Stomach (tissue), 19 donors: ENCODE results near the gene IQCN. TPM values are rescaled to one million over a fixed set of nuclear protein-coding genes. Genes with fewer than 3 reads are reported as not detected.

ENCODE experiments used
- DNase-seq, 2 donors: peaks; one replicate each; pipeline versions ENCODE4 v3.0.0 to v3.0.0-alpha.2; 2013 to 2019
- H3K27ac ChIP-seq, 5 donors: fragments of 200-600 bp in 4 of 5; sonication (generic) in 4 of 5; one replicate each; pipeline ENCODE4 v1.5.1; 2013 to 2019; ENCODE audit warnings: mild to moderate bottlenecking in 1 of 5, moderate library complexity in 1 of 5
- H3K27me3 ChIP-seq, 3 donors: fragments of 200-600 bp; sonication (generic); one replicate each; pipeline ENCODE4 v1.5.1; 2017 to 2019; ENCODE audit warnings: mixed run types in 1 of 3
- H3K36me3 ChIP-seq, 4 donors: fragments of 200-600 bp; sonication (generic); 1 replicate in 3 of 4; 2 replicates in 1 of 4; pipeline ENCODE4 v1.5.1; 2016 to 2019
- H3K4me1 ChIP-seq, 4 donors: fragments of 200-600 bp; sonication (generic); one replicate each; pipeline ENCODE4 v1.5.1; 2016 to 2019
- H3K4me3 ChIP-seq, 4 donors: fragments of 200-600 bp; sonication (generic) in 3 of 4; one replicate each; pipeline ENCODE4 v1.5.1; 2016 to 2019; ENCODE audit warnings: mild to moderate bottlenecking in 1 of 4
- H3K9me3 ChIP-seq, 4 donors: fragments of 200-600 bp; sonication (generic); one replicate each; pipeline ENCODE4 v1.5.1; 2016 to 2019
- CTCF ChIP-seq, 7 experiments: fragments of 450-650 bp in 4 of 7; fragments of 200-600 bp in 3 of 7; sonication (generic) in 3 of 7; IDR thresholded peaks; one replicate each; pipeline ENCODE4 v1.5.1; 2016 to 2019; ENCODE audit warnings: antibody characterized with exemption in 7 of 7, control low read depth in 2 of 7, mild to moderate bottlenecking in 1 of 7
- EP300 ChIP-seq: sonication (generic); formaldehyde crosslinking; IDR thresholded peaks from one replicate; pipeline ENCODE4 v1.6.1; 2017; ENCODE audit warnings: antibody characterized with exemption
- POLR2A ChIP-seq, 4 donors: fragments of 450-650 bp; IDR thresholded peaks; one replicate each; pipeline ENCODE4 v1.6.1; 2016; ENCODE audit warnings: antibody characterized with exemption in 4 of 4, control low read depth in 2 of 4, mild to moderate bottlenecking in 1 of 4, moderate library complexity in 1 of 4
- POLR2AphosphoS5 ChIP-seq, 3 donors: sonication (generic); formaldehyde crosslinking; IDR thresholded peaks; one replicate each; pipeline ENCODE4 v1.6.1; 2016; ENCODE audit warnings: antibody characterized with exemption in 3 of 3
- WGBS, 5 donors: extraction: QIAGEN DNeasy Blood & Tissue Kit in 3 of 5; methylation state at CpG; one replicate each; pipeline versions ENCODE4 v1.1.5 to v1.1.7; 2013 to 2018; 5-methylcytosine and 5-hydroxymethylcytosine counted together
- intact Hi-C: fragments of 100-400 bp; cut with DNase I; formaldehyde crosslinking; loops from one replicate; pipeline ENCODE4 v1.15.1; 2023; ENCODE audit warnings: low total_unique reads
- long read RNA-seq, 10 donors: transcript quantifications; one replicate each; lab custom pipeline, GENCODE V29; 2026
- polyA plus RNA-seq, 3 donors: library from polyadenylated mRNA; stranded (reverse); fragments of 200-250 nt; gene quantifications; one replicate each; pipeline ENCODE4 v1.2.3, GENCODE V29; 2013
- total RNA-seq, 5 donors: library from RNA; depleted of rRNA; stranded (reverse); fragments of >200 nt; gene quantifications; one replicate each; pipeline versions ENCODE4 v1.1.0 to v1.2.3, GENCODE V29; 2014 to 2016
- donor health status: healthy with polysubstance abuse.
- donor health status: Bipolar disorder and iron deficiency.
- donor health status: healthy.

IQCN gene
- 10 to 100 TPM in 1 of 5 donors, 1 to 10 TPM in 3, not detected in 1; 2.4 to 35.7 (median 4.0) TPM for total RNA-seq
- polyA plus RNA-seq, result 1 to 10 TPM; 1.4 to 2.7 (median 2.6) TPM
- long read RNA-seq, donor 1, result 0 reads
- long read RNA-seq, donor 2, full-length matches to known transcripts, result 3 of 3 reads
- long read RNA-seq, donor 2, partial matches to known transcripts, result 0 of 3 reads
- long read RNA-seq, donor 2, other reads (novel, unspliced or antisense), result 0 of 3 reads
- long read RNA-seq, donor 3, full-length matches to known transcripts, result 1 of 1 reads
- long read RNA-seq, donor 3, partial matches to known transcripts, result 0 of 1 reads
- long read RNA-seq, donor 3, other reads (novel, unspliced or antisense), result 0 of 1 reads
- long read RNA-seq, donor 4, result 0 reads
- long read RNA-seq, donor 5, full-length matches to known transcripts, result 7 of 7 reads
- long read RNA-seq, donor 5, partial matches to known transcripts, result 0 of 7 reads
- long read RNA-seq, donor 5, other reads (novel, unspliced or antisense), result 0 of 7 reads
- long read RNA-seq, donor 6, full-length matches to known transcripts, result 7 of 7 reads
- long read RNA-seq, donor 6, partial matches to known transcripts, result 0 of 7 reads
- long read RNA-seq, donor 6, other reads (novel, unspliced or antisense), result 0 of 7 reads
- long read RNA-seq, donor 7, full-length matches to known transcripts, result 8 of 8 reads
- long read RNA-seq, donor 7, partial matches to known transcripts, result 0 of 8 reads
- long read RNA-seq, donor 7, other reads (novel, unspliced or antisense), result 0 of 8 reads
- long read RNA-seq, donor 8, full-length matches to known transcripts, result 6 of 6 reads
- long read RNA-seq, donor 8, partial matches to known transcripts, result 0 of 6 reads
- long read RNA-seq, donor 8, other reads (novel, unspliced or antisense), result 0 of 6 reads
- long read RNA-seq, donor 9, full-length matches to known transcripts, result 2 of 2 reads
- long read RNA-seq, donor 9, partial matches to known transcripts, result 0 of 2 reads
- long read RNA-seq, donor 9, other reads (novel, unspliced or antisense), result 0 of 2 reads
- long read RNA-seq, donor 10, full-length matches to known transcripts, result 1 of 1 reads
- long read RNA-seq, donor 10, partial matches to known transcripts, result 0 of 1 reads
- long read RNA-seq, donor 10, other reads (novel, unspliced or antisense), result 0 of 1 reads

GRCh38 chr19:18274219-18274780, at the start of gene IQCN:
Gene IQCN, minus strand, starts transcription at chr19:18274452. Its CDS starts 4,974 bp downstream, at chr19:18269478.
- H3K4me1 ChIP-seq, result peaks cover 55 to 73% (median 58%) of the 10 kb centered on the region in 4 donors
- peak; percentile 50 to 78 for DNase-seq
- H3K27ac ChIP-seq, result peak within 1 kb of the TSS; percentile 43 to 85 (median 80)
- intact Hi-C loops, result no loop called here
- no peaks in the 10 kb centered on the region for H3K27me3 ChIP-seq
- 65 to 78% (median 70%) methylated on average over 8 to 9 of the region's 9 CpGs for WGBS, 5 donors
- peaks cover 8 to 37% (median 21%) of the 10 kb centered on the region in 4 donors for H3K36me3 ChIP-seq
- peak within 1 kb of the TSS in 2 of 4 donors; percentile 10 to 25 for H3K4me3 ChIP-seq
- no peaks in the 10 kb centered on the region for H3K9me3 ChIP-seq
- TF ChIP-seq POLR2AphosphoS5 (IDR thresholded peaks at IDR 0.05), result peak in 1 of 3 donors; percentile 33
- no peak for TF ChIP-seq CTCF (IDR thresholded peaks at IDR 0.05)

- Histone ChIP-seq H3K4me1 (peaks cover 58 to 62% (median 59%) of the 10 kb centered on the region in 4 donors), H3K36me3 (no peaks in the 10 kb centered on the region), H3K27me3 (no peaks in the 10 kb centered on the region), H3K27ac (peak within 1 kb of the TSS; percentile 90 to 95 (median 94)), H3K9me3 (no peaks in the 10 kb centered on the region), H3K4me3 (peak within 1 kb of the TSS; percentile 60 to 86 (median 75))
- peak; percentile 99 to 100 for DNase-seq
- WGBS, 5 donors, result 0 to 1% (median 0%) methylated on average over 42 to 75 of the region's 75 CpGs
- no peak for TF ChIP-seq EP300
- peak; percentile 90 to 97 (median 93) for TF ChIP-seq POLR2AphosphoS5 (IDR thresholded peaks at IDR 0.05)
- TF ChIP-seq CTCF (IDR thresholded peaks at IDR 0.05), result peak in 2 of 7 experiments; percentile 12 to 32
- peak in 2 of 4 donors; percentile 27 to 47 for TF ChIP-seq POLR2A (IDR thresholded peaks at IDR 0.05)
- intact Hi-C loops, result no loop called here
Observed at GRCh38 chr19:18322759-18323460, 48.7 kb upstream of the IQCN start, which contains the start of gene LSM4. Gene LSM4, minus strand, starts transcription at chr19:18323076. Its CDS starts 56 bp downstream, at chr19:18323020.

- peak overlapping the region; percentile 60 to 86 (median 75) for H3K4me3 ChIP-seq
- H3K36me3 ChIP-seq, result no peaks in the 10 kb centered on the region
- TF ChIP-seq POLR2A (IDR thresholded peaks at IDR 0.05) (no peak), EP300 (no peak), CTCF (IDR thresholded peaks at IDR 0.05) (no peak), POLR2AphosphoS5 (IDR thresholded peaks at IDR 0.05) (no peak)
- H3K27me3 ChIP-seq, result no peaks in the 10 kb centered on the region
- intact Hi-C loops, result no loop called here
- H3K27ac ChIP-seq, result peak overlapping the region; percentile 90 to 95 (median 94)
- 0 to 2% (median 1%) methylated on average over 7 of the region's 7 CpGs for WGBS, 5 donors
- peaks cover 61 to 66% (median 64%) of the 10 kb centered on the region in 4 donors for H3K4me1 ChIP-seq
- peak; percentile 55 to 81 for DNase-seq
- H3K9me3 ChIP-seq, result no peaks in the 10 kb centered on the region
Observed at GRCh38 chr19:18322318-18322758, 48.1 kb upstream of the IQCN start.
